Retina (tissue), 1 donor: ENCODE measurements around the gene CCSER2.

Experiments
- DNase-seq: peaks from one replicate; pipeline ENCODE4 v3.0.0-alpha.2; 2016

The CCSER2 gene

DNA sequence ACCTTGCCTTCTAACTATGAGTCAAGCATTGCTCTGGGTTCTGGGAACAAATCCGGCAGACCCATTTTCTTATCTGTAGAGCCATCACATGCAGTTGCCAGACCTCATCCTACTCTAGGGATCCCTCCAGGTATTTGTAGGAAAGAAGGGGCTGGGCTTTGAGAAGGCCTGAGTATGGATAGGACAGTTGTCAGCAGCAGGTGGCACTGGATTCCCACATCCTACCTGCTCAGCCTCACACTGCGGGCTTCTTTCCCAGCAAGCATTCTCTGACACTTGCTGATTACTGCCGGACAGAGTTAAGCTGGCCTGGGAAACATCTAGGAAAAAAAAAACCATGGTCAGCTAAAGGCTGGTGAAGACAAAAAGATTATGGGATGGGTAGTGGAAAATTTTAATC, 224.1 kb downstream of the CCSER2 start:
- no peak for DNase-seq

DNA sequence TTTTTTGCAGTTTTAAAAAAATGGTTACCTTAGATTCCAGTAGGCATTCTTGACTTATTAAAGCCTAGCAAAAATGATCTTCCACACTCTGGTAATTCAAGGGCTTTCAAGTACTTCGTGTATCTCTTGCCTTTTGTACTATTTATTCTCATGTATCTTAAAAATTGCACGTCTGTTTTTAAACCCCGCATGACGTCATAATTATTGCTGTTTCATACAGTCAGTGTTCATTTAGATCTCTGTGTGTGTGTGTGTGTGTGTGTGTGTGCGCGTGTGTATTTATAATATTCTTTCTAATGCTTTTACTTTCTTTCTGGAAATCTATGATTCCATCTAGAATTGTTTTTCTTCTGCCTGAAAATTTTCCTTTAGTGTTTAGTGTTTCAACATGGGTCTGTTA, 234.2 kb downstream of the CCSER2 start:
- DNase-seq, result no peak

DNA sequence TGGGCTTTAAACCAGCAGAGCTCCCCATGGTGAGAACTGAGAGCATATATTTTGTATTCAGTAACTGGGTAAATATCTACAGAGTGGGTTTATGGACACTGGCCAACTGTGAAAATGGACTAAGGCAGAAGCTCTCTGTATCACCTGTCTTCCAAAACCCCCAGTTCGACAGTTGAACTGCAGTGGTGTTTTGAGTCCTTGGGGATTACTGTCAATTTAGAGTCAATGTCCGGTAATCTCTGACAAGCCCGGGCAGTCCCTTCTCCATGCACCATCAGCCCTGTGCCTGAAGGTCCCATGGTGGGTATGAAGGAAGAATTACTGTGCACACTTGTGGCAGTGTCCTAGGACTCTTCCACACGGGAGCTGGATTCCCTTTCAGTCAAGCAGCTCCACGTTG, 235.0 kb downstream of the CCSER2 start:
- DNase-seq, result no peak

DNA sequence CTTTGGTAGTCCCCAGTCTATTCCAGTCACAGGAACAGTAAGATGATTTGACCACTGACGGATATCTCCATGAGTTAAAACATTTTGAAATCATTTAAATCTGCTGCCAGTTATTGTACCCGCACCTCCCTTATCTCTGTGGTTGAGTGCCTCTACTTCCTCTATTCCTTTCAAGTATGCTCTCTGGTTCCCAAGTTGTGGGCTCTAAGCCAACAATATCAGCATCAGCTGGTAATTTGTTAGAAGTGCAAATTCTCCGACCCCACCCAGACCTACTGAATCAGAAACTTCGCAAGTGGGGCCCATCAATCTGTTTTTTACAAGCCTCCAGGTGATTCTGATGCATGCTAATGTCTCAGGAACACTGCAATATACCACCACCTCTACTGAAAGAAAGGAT, 235.5 kb downstream of the CCSER2 start:
- DNase-seq, result no peak

DNA sequence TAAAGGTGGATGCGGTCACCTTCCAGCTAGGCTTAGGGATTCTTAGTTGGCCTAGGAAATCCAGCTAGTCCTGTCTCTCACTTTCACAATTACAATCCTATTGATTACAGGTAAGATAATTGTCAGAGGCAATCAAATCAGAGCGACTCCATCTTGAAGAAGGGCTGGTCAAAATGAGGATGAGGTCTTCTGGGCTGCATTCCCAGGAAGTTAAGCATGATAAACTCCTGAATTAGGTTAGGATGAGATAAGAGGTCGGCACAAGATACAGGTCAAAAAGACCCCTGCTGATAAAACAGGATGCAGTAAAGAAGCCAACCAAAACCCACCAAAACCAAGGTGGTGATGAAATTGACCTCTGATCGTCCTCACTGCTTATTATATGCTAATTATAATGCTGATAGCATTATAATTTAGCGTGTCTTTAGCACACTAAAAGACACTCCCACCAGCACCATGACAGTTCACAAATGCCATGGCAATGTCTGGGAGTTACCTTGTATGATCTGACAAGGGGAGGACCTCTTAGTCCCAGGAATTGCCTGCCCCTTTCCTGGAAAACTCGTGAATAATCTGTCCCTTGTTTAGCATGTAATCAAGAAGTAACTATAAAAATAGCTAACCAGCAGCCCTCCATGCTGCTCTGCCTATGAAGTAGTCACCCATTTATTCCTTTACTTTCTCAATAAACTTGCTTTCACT, 237.6 kb downstream of the CCSER2 start:
- DNase-seq, result no peak

DNA sequence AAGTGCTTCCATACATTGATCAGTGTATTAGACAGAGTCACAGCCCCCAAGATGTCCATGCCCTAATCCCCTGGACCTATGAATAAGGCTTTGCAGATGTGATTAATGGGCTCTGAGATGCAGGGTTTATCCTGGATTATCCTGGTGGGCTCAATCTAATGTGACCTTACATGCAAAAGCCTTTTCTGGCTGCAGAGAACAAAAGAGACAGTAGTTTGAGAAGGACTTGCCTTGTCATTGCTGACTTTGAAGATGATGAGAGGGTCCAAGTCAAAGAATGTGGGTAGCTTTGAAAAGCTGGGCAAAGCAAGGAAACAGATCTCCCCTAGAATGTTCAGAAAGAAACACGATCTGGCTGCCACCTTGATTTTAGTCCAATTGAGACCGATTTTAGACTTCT, 238.7 kb downstream of the CCSER2 start:
- DNase-seq, result no peak
